Liver (tissue), 9 donors: ENCODE data around the gene ZBTB25. TPM values are rescaled to one million over a fixed set of nuclear protein-coding genes. Genes with fewer than 3 reads are reported as not detected.

Source experiments
- DNase-seq: peaks from one replicate; pipeline ENCODE4 v3.0.0-alpha.2; 2017; ENCODE audit warnings: low spot score
- H3K27ac ChIP-seq, 2 donors: one replicate each; pipeline ENCODE4 v1.7.0; 2013; ENCODE audit warnings: inconsistent platforms in 2 of 2, low read length in 2 of 2, control low read depth in 1 of 2, low read depth in 1 of 2, mild to moderate bottlenecking in 1 of 2
- H3K27me3 ChIP-seq, 4 donors: one replicate each; pipeline versions ENCODE4 v1.6.1 to v1.7.0; 2013; ENCODE audit warnings: low read length in 3 of 4, inconsistent platforms in 1 of 4, mild to moderate bottlenecking in 1 of 4, moderate library complexity in 1 of 4; ENCODE audit not compliant: control insufficient read depth in 4 of 4, insufficient read depth in 4 of 4
- H3K36me3 ChIP-seq, 4 donors: one replicate each; pipeline versions ENCODE4 v1.6.1 to v1.7.0; 2013; ENCODE audit warnings: low read length in 3 of 4, mild to moderate bottlenecking in 3 of 4, low read depth in 1 of 4, moderate library complexity in 1 of 4; ENCODE audit not compliant: control insufficient read depth in 4 of 4, insufficient read depth in 3 of 4
- H3K4me1 ChIP-seq, 4 donors: one replicate each; pipeline versions ENCODE4 v1.6.1 to v1.7.0; 2013; ENCODE audit warnings: low read length in 3 of 4, mild to moderate bottlenecking in 3 of 4, moderate library complexity in 1 of 4; ENCODE audit not compliant: control insufficient read depth in 4 of 4, insufficient read depth in 4 of 4
- H3K4me3 ChIP-seq, 3 donors: one replicate each; pipeline versions ENCODE4 v1.6.1 to v1.7.0; 2013; ENCODE audit warnings: low read length in 3 of 3, control low read depth in 1 of 3, low read depth in 1 of 3, mild to moderate bottlenecking in 1 of 3
- H3K9ac ChIP-seq, 2 donors: one replicate each; pipeline ENCODE4 v1.7.0; 2013; ENCODE audit warnings: low read length in 2 of 2, mild to moderate bottlenecking in 2 of 2, moderate library complexity in 2 of 2, control low read depth in 1 of 2, low read depth in 1 of 2
- H3K9me3 ChIP-seq, 4 donors: one replicate each; pipeline versions ENCODE4 v1.6.1 to v1.7.0; 2013; ENCODE audit warnings: low read length in 3 of 4; ENCODE audit not compliant: control insufficient read depth in 4 of 4
- EGR1 ChIP-seq, 2 donors: IDR thresholded peaks; 2 replicates each; pipeline ENCODE4 v1.6.1; 2016 to 2018; ENCODE audit warnings: antibody characterized with exemption in 2 of 2, low read depth in 2 of 2
- FOXA1 ChIP-seq: IDR thresholded peaks from 2 replicates; pipeline ENCODE4 v1.6.1; 2016; ENCODE audit warnings: antibody characterized with exemption
- FOXA2 ChIP-seq: IDR thresholded peaks from 2 replicates; pipeline ENCODE4 v1.6.1; 2016; ENCODE audit warnings: antibody characterized with exemption
- GABPA ChIP-seq, 2 donors: IDR thresholded peaks in 1 of 2; conservative IDR thresholded peaks in 1 of 2; 2 replicates each; pipeline ENCODE4 v1.6.1; 2016; ENCODE audit warnings: antibody characterized with exemption in 2 of 2, mild to moderate bottlenecking in 1 of 2, moderate library complexity in 1 of 2
- HNF4A ChIP-seq, 2 donors: conservative IDR thresholded peaks; 2 replicates each; pipeline ENCODE4 v1.6.1; 2016; ENCODE audit warnings: antibody characterized with exemption in 2 of 2, mild to moderate bottlenecking in 2 of 2
- HNF4G ChIP-seq: IDR thresholded peaks from 2 replicates; pipeline ENCODE4 v1.6.1; 2016; ENCODE audit warnings: antibody characterized with exemption
- JUND ChIP-seq, 2 donors: IDR thresholded peaks; 2 replicates each; pipeline ENCODE4 v1.6.1; 2016; ENCODE audit warnings: antibody characterized with exemption in 2 of 2
- NR2F2 ChIP-seq: IDR thresholded peaks from 2 replicates; pipeline ENCODE4 v1.6.1; 2016; ENCODE audit warnings: antibody characterized with exemption
- RAD21 ChIP-seq, 2 donors: IDR thresholded peaks; 2 replicates each; pipeline ENCODE4 v1.6.1; 2016; ENCODE audit warnings: antibody characterized with exemption in 2 of 2, mild to moderate bottlenecking in 2 of 2
- RXRA ChIP-seq, 2 donors: IDR thresholded peaks; 2 replicates each; pipeline ENCODE4 v1.6.1; 2017 to 2018; ENCODE audit warnings: antibody characterized with exemption in 2 of 2, mild to moderate bottlenecking in 1 of 2
- SP1 ChIP-seq: IDR thresholded peaks from 2 replicates; pipeline ENCODE4 v1.6.1; 2018; ENCODE audit warnings: antibody characterized with exemption, mild to moderate bottlenecking
- TAF1 ChIP-seq: conservative IDR thresholded peaks from 2 replicates; pipeline ENCODE4 v1.6.1; 2016; ENCODE audit warnings: antibody characterized with exemption, mild to moderate bottlenecking
- YY1 ChIP-seq: IDR thresholded peaks from 2 replicates; pipeline ENCODE4 v1.6.1; 2016; ENCODE audit warnings: antibody characterized with exemption, mild to moderate bottlenecking
- polyA plus RNA-seq, 2 donors: library from polyadenylated mRNA; stranded (reverse) in 1 of 2; unstranded in 1 of 2; fragments of 200-250 nt in 1 of 2; fragments of >200 nt in 1 of 2; fragmentation: Nextera tagmentation in 1 of 2; extraction: Ambion mirVana in 1 of 2; gene quantifications; one replicate each; pipeline versions ENCODE4 v1.2.1 to v1.2.3, GENCODE V29; 2013 to 2015
- total RNA-seq, 2 donors: library from RNA; depleted of rRNA; stranded (reverse); fragments of >200 nt; gene quantifications; one replicate each; pipeline ENCODE4 v1.2.3, GENCODE V29; 2014
- TF ChIP-seq, protein P1 (sequence below): IDR thresholded peaks from 2 replicates; pipeline ENCODE4 v1.6.1; 2016; ENCODE audit warnings: antibody characterized with exemption
- TF ChIP-seq, protein P2 (sequence below): IDR thresholded peaks from 2 replicates; pipeline ENCODE4 v1.6.1; 2016; ENCODE audit warnings: antibody characterized with exemption, mild to moderate bottlenecking
- TF ChIP-seq, protein P3 (sequence below): fragments of 150-350 bp; IDR thresholded peaks from 2 replicates; pipeline ENCODE4 v1.5.1; 2017; ENCODE audit warnings: improper control_type of control experiment, low read depth, low read length; ENCODE audit not compliant: missing input control
- TF ChIP-seq, protein P4 (sequence below): IDR thresholded peaks from 2 replicates; pipeline ENCODE4 v1.6.1; 2016; ENCODE audit warnings: antibody characterized with exemption
- TF ChIP-seq, protein P5 (sequence below): IDR thresholded peaks from 2 replicates; pipeline ENCODE4 v1.6.1; 2016; ENCODE audit warnings: antibody characterized with exemption
- donor health status: healthy.
- donor health status: healthy.
- donor health status: healthy.
- donor health status: healthy.
- donor health status: healthy.

ZBTB25 gene
- total and polyA plus RNA-seq, 4 donors: 1.4 to 5.9 (median 3.7) TPM

DNA sequence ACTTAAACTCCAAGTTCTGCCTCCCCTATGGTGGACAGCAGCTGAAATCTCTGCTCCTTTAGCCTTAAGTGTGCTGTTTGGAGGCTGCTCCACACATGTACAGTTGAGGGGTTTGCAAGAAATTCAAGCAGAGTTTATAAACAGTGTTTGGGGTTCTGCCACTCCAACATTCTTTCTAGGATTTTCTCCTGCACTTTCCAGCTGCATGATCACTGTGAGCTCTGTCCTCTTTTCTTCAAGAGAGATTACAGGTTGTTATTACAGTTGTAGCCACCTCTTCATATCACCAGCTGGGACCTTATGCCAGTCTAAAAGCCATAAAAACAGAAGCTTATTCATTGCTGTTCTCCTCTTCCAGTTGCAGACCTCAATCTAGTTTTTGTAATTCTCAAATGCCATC, 8.4 kb downstream of the ZBTB25 start:
- H3K4me1 ChIP-seq: peaks cover 0 to 3% (median 0%) of the 10 kb centered on the region in 4 donors
- no peak for TF ChIP-seq FOXA2
- no peak for TF ChIP-seq RXRA (IDR thresholded peaks at IDR 0.05)
- TF ChIP-seq, protein P1, sequence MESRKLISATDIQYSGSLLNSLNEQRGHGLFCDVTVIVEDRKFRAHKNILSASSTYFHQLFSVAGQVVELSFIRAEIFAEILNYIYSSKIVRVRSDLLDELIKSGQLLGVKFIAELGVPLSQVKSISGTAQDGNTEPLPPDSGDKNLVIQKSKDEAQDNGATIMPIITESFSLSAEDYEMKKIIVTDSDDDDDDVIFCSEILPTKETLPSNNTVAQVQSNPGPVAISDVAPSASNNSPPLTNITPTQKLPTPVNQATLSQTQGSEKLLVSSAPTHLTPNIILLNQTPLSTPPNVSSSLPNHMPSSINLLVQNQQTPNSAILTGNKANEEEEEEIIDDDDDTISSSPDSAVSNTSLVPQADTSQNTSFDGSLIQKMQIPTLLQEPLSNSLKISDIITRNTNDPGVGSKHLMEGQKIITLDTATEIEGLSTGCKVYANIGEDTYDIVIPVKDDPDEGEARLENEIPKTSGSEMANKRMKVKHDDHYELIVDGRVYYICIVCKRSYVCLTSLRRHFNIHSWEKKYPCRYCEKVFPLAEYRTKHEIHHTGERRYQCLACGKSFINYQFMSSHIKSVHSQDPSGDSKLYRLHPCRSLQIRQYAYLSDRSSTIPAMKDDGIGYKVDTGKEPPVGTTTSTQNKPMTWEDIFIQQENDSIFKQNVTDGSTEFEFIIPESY: no peak
- TF ChIP-seq TAF1: no peak
- TF ChIP-seq, protein P2, sequence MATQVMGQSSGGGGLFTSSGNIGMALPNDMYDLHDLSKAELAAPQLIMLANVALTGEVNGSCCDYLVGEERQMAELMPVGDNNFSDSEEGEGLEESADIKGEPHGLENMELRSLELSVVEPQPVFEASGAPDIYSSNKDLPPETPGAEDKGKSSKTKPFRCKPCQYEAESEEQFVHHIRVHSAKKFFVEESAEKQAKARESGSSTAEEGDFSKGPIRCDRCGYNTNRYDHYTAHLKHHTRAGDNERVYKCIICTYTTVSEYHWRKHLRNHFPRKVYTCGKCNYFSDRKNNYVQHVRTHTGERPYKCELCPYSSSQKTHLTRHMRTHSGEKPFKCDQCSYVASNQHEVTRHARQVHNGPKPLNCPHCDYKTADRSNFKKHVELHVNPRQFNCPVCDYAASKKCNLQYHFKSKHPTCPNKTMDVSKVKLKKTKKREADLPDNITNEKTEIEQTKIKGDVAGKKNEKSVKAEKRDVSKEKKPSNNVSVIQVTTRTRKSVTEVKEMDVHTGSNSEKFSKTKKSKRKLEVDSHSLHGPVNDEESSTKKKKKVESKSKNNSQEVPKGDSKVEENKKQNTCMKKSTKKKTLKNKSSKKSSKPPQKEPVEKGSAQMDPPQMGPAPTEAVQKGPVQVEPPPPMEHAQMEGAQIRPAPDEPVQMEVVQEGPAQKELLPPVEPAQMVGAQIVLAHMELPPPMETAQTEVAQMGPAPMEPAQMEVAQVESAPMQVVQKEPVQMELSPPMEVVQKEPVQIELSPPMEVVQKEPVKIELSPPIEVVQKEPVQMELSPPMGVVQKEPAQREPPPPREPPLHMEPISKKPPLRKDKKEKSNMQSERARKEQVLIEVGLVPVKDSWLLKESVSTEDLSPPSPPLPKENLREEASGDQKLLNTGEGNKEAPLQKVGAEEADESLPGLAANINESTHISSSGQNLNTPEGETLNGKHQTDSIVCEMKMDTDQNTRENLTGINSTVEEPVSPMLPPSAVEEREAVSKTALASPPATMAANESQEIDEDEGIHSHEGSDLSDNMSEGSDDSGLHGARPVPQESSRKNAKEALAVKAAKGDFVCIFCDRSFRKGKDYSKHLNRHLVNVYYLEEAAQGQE: no peak
- TF ChIP-seq JUND (IDR thresholded peaks at IDR 0.05): no peak
- TF ChIP-seq SP1: no peak
- TF ChIP-seq, protein P3, sequence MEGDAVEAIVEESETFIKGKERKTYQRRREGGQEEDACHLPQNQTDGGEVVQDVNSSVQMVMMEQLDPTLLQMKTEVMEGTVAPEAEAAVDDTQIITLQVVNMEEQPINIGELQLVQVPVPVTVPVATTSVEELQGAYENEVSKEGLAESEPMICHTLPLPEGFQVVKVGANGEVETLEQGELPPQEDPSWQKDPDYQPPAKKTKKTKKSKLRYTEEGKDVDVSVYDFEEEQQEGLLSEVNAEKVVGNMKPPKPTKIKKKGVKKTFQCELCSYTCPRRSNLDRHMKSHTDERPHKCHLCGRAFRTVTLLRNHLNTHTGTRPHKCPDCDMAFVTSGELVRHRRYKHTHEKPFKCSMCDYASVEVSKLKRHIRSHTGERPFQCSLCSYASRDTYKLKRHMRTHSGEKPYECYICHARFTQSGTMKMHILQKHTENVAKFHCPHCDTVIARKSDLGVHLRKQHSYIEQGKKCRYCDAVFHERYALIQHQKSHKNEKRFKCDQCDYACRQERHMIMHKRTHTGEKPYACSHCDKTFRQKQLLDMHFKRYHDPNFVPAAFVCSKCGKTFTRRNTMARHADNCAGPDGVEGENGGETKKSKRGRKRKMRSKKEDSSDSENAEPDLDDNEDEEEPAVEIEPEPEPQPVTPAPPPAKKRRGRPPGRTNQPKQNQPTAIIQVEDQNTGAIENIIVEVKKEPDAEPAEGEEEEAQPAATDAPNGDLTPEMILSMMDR: no peak
- TF ChIP-seq, protein P4, sequence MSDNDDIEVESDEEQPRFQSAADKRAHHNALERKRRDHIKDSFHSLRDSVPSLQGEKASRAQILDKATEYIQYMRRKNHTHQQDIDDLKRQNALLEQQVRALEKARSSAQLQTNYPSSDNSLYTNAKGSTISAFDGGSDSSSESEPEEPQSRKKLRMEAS: no peak
- no peak for TF ChIP-seq YY1
- TF ChIP-seq RAD21 (IDR thresholded peaks at IDR 0.05): no peak
- no peak for TF ChIP-seq GABPA (IDR thresholded peaks at IDR 0.05 in 1 of 2, conservative IDR thresholded peaks at IDR 0.05 in 1 of 2)
- TF ChIP-seq EGR1 (IDR thresholded peaks at IDR 0.05; ENCODE audit: low read depth in 2 of 2): no peak
- TF ChIP-seq, protein P5, sequence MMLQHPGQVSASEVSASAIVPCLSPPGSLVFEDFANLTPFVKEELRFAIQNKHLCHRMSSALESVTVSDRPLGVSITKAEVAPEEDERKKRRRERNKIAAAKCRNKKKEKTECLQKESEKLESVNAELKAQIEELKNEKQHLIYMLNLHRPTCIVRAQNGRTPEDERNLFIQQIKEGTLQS: no peak
- TF ChIP-seq FOXA1: no peak
- TF ChIP-seq HNF4A (conservative IDR thresholded peaks at IDR 0.05): no peak
- TF ChIP-seq NR2F2: no peak
- TF ChIP-seq HNF4G: no peak
- no peak overlapping the region for H3K27ac ChIP-seq
- peaks cover 0 to 9% (median 2%) of the 10 kb centered on the region in 4 donors for H3K36me3 ChIP-seq
- no peak for DNase-seq
- no peaks in the 10 kb centered on the region for H3K27me3 ChIP-seq
- no peaks in the 10 kb centered on the region for H3K9me3 ChIP-seq
- H3K4me3 ChIP-seq: no peak overlapping the region
- no peak overlapping the region for H3K9ac ChIP-seq
